AG04450 (cell line): Measurements from ENCODE around the gene MLN. TPM values are rescaled to one million over a fixed set of nuclear protein-coding genes. Genes with fewer than 3 reads are reported as not detected.

Source experiments
- CTCF ChIA-PET: fragments of 300-600, 350-600 bp; formaldehyde crosslinking; extraction: SDS; loops from one replicate; lab custom pipeline; 2022; ENCODE audit warnings: antibody characterized with exemption, inconsistent platforms; lab: Charles Lee
- POLR2A ChIA-PET: fragments of 350-600 bp; formaldehyde crosslinking; extraction: SDS; loops from one replicate; lab custom pipeline; 2021; ENCODE audit warnings: antibody characterized with exemption, inconsistent platforms; lab: Yijun Ruan, JAX
- DNase-seq: peaks from one replicate; pipeline ENCODE4 v3.0.0-alpha.2; 2011; ENCODE audit warnings: low read depth, low spot score
- H3K27ac ChIP-seq: one replicate; pipeline ENCODE4 v1.5.1; 2012; ENCODE audit warnings: low read depth, low read length, control low read depth
- H3K27me3 ChIP-seq: one replicate; pipeline ENCODE4 v1.6.0; 2012; ENCODE audit warnings: low read length; ENCODE audit not compliant: control insufficient read depth, insufficient read depth
- H3K4me3 ChIP-seq: 2 replicates; pipeline ENCODE4 v1.5.1; 2011; ENCODE audit warnings: mild to moderate bottlenecking, low read depth, low read length, control low read depth
- H3K9me3 ChIP-seq: 2 replicates; pipeline ENCODE4 v1.5.1; 2012; ENCODE audit warnings: low read length; ENCODE audit not compliant: control insufficient read depth, insufficient read depth
- polyA plus RNA-seq: library from polyadenylated mRNA; depleted of rRNA; stranded (reverse); fragments of >200 nt; gene quantifications from 2 replicates; pipeline ENCODE4 v1.2.3, GENCODE V29; 2011
- TF ChIP-seq, protein P1 (sequence below): IDR thresholded peaks from 2 replicates; pipeline ENCODE4 v1.5.1; 2011; ENCODE audit warnings: low read depth, low read length, control low read depth, inconsistent platforms

Gene MLN
- polyA plus RNA-seq, 1 experiment = not detected

GRCh38 chr6:33747823-33748222 is 56.0 kb downstream of the MLN start:
- Histone ChIP-seq H3K4me3 (no peak overlapping the region), H3K27ac (no peak overlapping the region), H3K9me3 (no peaks in the 10 kb centered on the region), H3K27me3 (peaks cover 15% of the 10 kb centered on the region)
- CTCF ChIA-PET = interaction anchor here (0.9 to 5.2 kb wide), 2 partner anchors 25 to 280 kb away, joined by 3 to 57 read pairs; no protein-coding TSS in a partner anchor
- DNase-seq = no peak
- TF ChIP-seq, protein P1, sequence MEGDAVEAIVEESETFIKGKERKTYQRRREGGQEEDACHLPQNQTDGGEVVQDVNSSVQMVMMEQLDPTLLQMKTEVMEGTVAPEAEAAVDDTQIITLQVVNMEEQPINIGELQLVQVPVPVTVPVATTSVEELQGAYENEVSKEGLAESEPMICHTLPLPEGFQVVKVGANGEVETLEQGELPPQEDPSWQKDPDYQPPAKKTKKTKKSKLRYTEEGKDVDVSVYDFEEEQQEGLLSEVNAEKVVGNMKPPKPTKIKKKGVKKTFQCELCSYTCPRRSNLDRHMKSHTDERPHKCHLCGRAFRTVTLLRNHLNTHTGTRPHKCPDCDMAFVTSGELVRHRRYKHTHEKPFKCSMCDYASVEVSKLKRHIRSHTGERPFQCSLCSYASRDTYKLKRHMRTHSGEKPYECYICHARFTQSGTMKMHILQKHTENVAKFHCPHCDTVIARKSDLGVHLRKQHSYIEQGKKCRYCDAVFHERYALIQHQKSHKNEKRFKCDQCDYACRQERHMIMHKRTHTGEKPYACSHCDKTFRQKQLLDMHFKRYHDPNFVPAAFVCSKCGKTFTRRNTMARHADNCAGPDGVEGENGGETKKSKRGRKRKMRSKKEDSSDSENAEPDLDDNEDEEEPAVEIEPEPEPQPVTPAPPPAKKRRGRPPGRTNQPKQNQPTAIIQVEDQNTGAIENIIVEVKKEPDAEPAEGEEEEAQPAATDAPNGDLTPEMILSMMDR = no peak
- POLR2A ChIA-PET = no interaction called here

GRCh38 chr6:33746651-33747100 is 57.1 kb downstream of the MLN start, which contains the start of gene IP6K3:
Gene IP6K3, minus strand, starts transcription at chr6:33746905. Its CDS starts 11,429 bp downstream, at chr6:33735476.
- CTCF ChIA-PET = interaction anchor here (0.9 to 5.2 kb wide), 12 partner anchors 9 to 408 kb away, joined by 3 to 57 read pairs (median 8); partner anchors contain the start of gene UQCC2
- Histone ChIP-seq H3K27ac (peak within 1 kb of the TSS; percentile 61), H3K9me3 (no peaks in the 10 kb centered on the region), H3K4me3 (peak within 1 kb of the TSS; percentile 38), H3K27me3 (peaks cover 22% of the 10 kb centered on the region)
- no peak for DNase-seq
- TF ChIP-seq, protein P1 = no peak
- POLR2A ChIA-PET = interaction anchor here (0.7 to 1.8 kb wide), 5 partner anchors 11 to 35 kb away, joined by 3 to 9 read pairs (median 4); partner anchors contain the start of gene UQCC2

DNA sequence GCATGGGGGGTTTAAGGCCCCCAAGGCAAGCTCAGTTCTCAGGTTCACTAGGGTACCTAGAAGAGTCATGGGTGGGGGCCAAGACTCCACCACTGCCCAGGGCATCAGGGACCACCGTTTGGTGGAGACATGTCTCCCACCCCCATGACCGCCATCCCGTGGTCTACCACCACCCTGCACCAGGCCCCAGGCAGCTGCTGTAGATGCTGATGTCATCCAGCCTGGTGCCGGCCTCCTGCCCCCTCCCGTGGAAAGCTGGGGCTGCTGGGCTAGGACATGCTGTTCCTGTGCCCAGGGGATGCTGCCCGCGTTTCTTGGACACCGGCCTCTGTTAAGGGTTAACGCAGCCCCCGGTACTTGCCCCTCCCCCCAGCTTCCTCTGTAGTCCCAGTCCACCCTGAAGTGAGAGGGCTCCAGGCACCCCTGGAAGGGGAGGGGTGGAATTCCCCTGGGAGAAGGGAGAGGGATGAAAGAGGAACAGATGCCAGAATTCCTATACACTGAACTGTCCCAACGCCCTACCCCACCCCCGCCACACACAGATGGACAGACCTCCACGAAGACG is 57.7 kb downstream of the MLN start:
- ChIA-PET CTCF (interaction anchor here (0.8 to 5.2 kb wide), 14 partner anchors 8 to 409 kb away, joined by 3 to 62 read pairs (median 10); partner anchors contain the start of gene UQCC2), POLR2A (interaction anchor here (0.7 to 1.8 kb wide), 5 partner anchors 12 to 34 kb away, joined by 3 to 9 read pairs (median 4); partner anchors contain the start of gene UQCC2)
- no peak for DNase-seq
- no peaks in the 10 kb centered on the region for H3K9me3 ChIP-seq
- TF ChIP-seq, protein P1 = peak; percentile 13; the same call in 1 of the 2 replicates
- peak overlapping the region; percentile 61 for H3K27ac ChIP-seq
- peaks cover 22% of the 10 kb centered on the region for H3K27me3 ChIP-seq
- H3K4me3 ChIP-seq = peak overlapping the region; percentile 38

GRCh38 chr6:33745548-33745947 is 58.3 kb downstream of the MLN start:
- ChIA-PET CTCF (interaction anchor here (0.8 to 5.2 kb wide), 14 partner anchors 8 to 409 kb away, joined by 3 to 62 read pairs (median 10); partner anchors contain the start of gene UQCC2), POLR2A (interaction anchor here (1.1 to 1.8 kb wide), 4 partner anchors 12 to 34 kb away, joined by 3 to 9 read pairs (median 4); partner anchors contain the start of gene UQCC2)
- peaks cover 22% of the 10 kb centered on the region for H3K27me3 ChIP-seq
- TF ChIP-seq, protein P1 = no peak
- peak overlapping the region; percentile 61 for H3K27ac ChIP-seq
- no peak for DNase-seq
- no peak overlapping the region for H3K4me3 ChIP-seq
- H3K9me3 ChIP-seq = no peaks in the 10 kb centered on the region
